HFF-Myc (cell line): ENCODE measurements around the gene ESX1.

Experiments
- DNase-seq: peaks from one replicate; pipeline ENCODE4 v3.0.0-alpha.2; 2011; ENCODE audit warnings: low read depth; ENCODE audit errors: extremely low read depth
- H3K4me3 ChIP-seq: replicated peaks from 2 replicates; pipeline ENCODE4 v1.5.1; 2011; ENCODE audit warnings: low read depth, mild to moderate bottlenecking, control low read depth, low read length
- CTCF ChIP-seq: IDR thresholded peaks from 2 replicates; pipeline ENCODE4 v1.5.1; 2012; ENCODE audit warnings: mild to moderate bottlenecking, low read depth, low read length, control low read depth; ENCODE audit errors: missing control alignments

The ESX1 gene

GRCh38 chrX:104282166-104282725 lies 27.5 kb upstream of the ESX1 start:
- no peak overlapping the region for H3K4me3 ChIP-seq
- DNase-seq: no peak
- TF ChIP-seq CTCF: no peak

- DNase-seq: no peak
- H3K4me3 ChIP-seq: no peak overlapping the region
- no peak for TF ChIP-seq CTCF
Measured at GRCh38 chrX:104281564-104281963, 26.8 kb upstream of the ESX1 start.

GRCh38 chrX:104280609-104281008 lies 25.9 kb upstream of the ESX1 start:
- DNase-seq: no peak
- H3K4me3 ChIP-seq: no peak overlapping the region
- TF ChIP-seq CTCF: no peak

- peak; percentile 59 for TF ChIP-seq CTCF
- H3K4me3 ChIP-seq: peak overlapping the region; percentile 24
- DNase-seq: peak; percentile 5
Measured at GRCh38 chrX:104270916-104271512, 16.3 kb upstream of the ESX1 start.

- TF ChIP-seq CTCF: no peak
- no peak for DNase-seq
- H3K4me3 ChIP-seq: no peak overlapping the region; the same call in 1 of the 2 replicates
Measured at GRCh38 chrX:104270212-104270611, 15.5 kb upstream of the ESX1 start.

- DNase-seq: no peak
- no peak for TF ChIP-seq CTCF
- no peak overlapping the region for H3K4me3 ChIP-seq
Measured at GRCh38 chrX:104255465-104255864, 732 bp upstream of the ESX1 start.
